ENCODE results near the gene KDM6A.
"Not testable (repeated sequence)": the region's sequence is repeated elsewhere in the genome, so short reads cannot be mapped to it uniquely, and the experiment has no call there.

KDM6A gene

DNA sequence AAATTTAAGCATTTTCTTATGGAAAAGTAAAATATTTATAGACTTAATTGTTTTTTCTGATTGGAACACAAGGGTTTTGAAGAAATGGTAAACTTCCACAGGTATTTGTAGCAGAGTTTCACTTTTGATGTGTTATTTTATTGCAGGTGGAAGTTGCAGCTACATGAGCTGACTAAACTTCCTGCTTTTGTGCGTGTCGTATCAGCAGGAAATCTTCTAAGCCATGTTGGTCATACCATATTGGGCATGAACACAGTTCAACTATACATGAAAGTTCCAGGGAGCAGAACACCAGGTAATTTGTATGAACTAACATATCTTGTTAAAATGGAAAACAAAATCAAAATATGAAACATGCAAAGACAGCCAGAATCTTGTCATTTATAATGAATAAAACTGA, 210.3 kb downstream of the KDM6A start:
- no peak for DNase-seq (ENCODE audit: low read depth)

DNA sequence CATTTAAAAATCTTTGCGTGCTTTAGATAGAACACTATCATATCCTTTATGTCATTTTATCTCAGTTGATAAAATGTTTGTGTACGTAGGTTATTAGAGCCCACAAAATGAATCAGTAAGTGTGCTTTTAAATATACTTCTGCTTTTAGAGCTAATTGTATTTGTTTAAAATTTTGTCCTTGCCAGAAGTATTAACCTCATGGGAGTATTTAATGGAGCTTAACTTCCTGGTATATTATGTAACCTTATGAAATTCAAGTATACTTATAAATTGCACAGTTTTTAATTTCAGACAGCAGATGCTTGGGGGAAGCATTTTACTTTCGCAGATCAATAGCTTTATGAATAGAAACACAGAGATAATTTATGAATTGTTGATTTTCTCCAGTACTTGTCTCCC, 237.5 kb downstream of the KDM6A start:
- DNase-seq (ENCODE audit: low read depth), result no peak

DNA sequence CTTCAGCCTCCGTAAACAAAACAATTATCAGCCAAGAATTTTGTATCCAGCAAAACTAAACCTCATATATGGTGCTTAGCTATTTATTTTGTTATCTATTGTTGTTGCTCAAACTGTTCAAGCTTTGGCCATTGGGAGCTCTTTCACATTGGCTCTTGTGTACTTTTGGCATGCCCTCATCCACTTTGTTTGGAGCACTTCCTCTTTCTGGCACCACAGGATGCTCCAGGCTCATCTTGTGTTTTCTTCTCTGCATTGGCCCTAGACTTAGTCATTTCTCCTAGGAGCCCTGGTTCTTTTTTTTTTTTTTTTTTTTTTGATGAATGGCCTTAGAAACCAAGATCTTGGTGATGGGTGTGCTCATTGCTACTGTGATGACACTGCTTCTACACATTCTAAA, 253.2 kb downstream of the KDM6A start:
- no peak for DNase-seq (ENCODE audit: low read depth)

DNA sequence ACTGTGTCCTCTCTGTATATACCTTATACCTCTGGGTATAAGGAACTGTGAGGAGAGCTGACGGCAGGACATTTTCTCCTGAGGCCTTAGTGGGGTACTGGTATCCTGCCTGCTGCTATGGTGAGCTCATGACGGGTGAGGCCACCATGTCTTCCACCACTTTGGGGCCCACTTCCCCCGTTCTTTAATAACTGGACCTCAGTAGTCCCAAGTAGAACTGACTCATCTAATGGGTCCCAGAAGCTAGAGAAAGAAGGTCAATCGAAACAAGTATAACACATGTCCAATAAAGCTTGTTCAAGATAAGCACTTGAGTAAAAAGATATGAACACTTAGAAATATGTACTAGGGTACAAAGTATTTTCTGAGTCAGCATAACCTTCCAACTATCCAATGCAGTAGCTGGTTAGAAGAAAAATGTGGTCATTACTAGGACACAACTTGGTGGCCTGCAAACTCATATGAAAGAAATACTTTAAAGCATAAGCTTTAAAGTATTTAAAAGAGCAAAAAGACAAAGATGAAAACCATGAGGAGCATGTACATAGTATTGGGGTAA, 256.0 kb downstream of the KDM6A start:
- DNase-seq (ENCODE audit: low read depth), result no peak

DNA sequence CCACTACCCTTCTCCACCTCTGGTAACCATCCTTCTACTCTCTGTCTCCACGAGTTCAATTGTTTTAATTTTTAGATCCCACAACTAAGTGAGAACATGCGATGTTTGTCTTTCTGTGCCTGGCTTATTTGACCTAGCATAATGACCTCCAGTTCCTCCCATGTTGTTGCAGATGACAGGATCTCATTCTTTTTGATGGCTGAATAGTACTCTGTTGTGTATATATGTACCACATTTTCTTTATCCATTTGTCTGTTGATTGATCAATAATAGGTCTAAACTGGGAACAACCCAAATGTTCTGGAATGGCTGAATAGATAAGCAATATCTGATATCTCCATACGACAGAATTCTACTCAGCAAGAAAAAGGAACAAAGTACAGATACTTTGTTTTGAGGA, 260.5 kb downstream of the KDM6A start:
- no peak for DNase-seq (ENCODE audit: low read depth)

DNA sequence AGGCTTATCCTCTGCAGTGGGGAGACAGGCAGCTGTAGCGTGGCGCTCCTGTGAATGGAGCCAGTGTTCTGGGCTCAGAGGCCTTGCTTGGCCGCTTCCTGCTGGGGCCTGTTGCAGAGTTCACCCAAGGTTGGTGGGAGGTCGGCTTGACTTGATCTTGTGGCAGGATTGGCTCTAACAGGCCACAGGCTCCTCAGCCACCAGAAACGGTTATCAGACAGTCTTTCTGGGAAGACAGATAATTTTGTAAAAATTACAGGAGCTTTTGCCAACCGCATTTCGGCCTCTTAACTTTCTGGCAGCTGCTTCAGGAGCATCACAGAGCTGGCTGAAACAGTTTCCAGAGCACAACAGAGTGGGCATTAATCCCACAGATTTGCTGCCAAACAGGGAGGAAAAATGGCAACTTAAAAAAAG, 261.3 kb downstream of the KDM6A start:
- no peak for DNase-seq (ENCODE audit: low read depth)

DNA sequence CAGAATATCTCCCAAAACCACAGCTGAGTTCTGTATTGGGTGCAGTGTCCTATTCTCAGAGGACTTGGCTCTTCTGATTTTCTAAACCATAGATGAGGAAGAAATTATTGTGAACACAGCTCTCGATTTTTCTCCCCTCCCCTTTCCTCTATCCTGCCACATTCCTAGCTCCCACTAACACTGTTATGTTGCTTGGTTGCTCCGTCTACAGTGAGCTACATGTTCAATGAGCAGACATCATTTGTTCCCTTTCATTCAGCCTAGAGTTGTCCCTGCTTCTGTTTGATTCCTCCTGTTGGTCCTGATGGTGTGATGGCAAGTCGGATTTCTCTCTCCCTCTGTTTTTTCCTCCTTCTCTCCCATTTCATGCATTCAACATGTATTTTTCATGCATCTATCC, 261.8 kb downstream of the KDM6A start:
- DNase-seq (ENCODE audit: low read depth), result no peak

DNA sequence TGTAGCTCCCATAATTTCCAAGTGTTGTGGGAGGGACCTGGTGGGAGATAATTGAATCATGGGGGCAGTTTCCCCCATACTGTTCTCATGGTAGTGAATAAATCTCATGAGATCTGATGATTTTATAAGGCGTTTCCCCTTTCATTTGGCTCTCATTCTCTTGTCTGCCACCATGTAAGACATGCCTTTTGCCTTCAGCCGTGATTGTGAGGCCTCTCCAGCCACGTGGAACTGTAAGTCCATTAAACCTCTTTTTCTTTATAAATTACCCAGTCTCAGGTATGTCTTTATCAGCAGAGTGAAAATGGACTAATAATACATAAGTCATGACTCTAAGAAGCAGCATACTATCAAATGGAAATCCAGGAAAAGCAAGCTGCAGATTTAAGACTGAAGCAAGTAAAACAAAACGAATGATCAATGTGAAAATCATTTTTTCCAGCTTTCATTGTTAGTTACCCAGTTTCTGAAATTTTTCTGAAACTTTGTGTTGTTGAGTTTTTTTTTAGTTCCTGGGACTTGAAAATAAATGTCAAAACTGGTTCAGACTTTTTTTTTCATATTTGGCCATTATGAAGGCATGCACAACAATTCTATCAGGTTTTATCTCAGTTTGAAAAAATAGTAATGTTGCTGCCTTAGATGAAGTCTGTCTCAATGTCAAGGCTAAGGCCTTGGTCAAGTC, 262.5 kb downstream of the KDM6A start:
- DNase-seq (ENCODE audit: low read depth), result not testable (repeated sequence)

DNA sequence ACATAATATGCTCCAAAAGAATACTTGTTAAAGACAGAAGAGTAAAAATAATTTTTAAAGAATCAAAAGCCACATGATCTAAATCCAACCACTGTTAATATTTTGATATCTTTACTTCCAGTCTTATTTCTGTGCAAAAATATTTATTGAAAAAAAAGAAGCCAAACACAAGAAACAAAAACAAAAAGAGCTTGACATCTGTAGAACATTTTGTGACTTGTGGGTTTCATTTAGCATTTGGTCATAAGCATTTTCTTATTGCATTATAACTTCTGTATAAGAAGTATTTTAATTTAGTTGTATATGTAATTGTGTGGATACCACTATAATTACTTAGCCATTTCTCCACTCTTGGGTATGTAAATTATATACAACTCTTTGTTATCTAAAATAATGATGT, 264.5 kb downstream of the KDM6A start:
- no peak for DNase-seq (ENCODE audit: low read depth)

DNA sequence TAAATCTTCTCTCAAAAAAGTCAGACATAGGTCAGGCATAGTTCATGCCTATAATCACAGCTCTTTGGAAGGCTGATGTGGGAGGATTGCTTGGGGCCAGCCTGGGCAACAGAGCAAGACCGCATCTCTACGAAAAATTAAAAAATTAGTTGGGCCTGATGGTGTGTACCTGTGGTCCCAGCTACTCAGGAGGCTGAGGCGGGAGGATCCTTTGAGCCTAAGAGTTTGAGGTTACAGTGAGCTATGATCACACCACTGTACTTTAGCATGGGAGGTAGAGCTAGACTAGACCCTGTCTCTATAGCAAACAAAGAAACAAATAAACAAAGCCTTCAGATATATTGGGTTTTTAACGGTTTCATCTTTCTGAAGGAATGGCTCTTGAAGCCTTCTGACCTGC, 265.5 kb downstream of the KDM6A start:
- DNase-seq (ENCODE audit: low read depth), result no peak

DNA sequence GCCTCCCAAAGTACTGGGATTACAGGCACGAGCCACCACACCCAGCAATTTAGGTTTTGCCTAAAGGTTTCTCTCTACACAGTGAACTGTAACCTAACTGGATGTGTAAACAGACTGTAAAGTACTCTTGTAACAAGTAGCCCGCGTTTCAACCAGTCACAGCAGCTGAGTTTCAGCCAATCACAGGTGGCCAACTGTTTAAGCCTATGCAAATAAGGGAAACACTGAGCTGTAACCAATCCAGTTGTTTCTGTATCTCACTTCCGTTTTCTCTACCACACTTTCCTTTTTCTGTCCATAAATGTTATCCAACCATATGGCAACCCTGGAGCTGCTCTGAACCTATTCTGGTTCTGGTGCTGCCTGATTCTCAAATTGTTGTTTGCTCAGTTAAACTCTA, 267.8 kb downstream of the KDM6A start:
- DNase-seq (ENCODE audit: low read depth), result no peak

DNA sequence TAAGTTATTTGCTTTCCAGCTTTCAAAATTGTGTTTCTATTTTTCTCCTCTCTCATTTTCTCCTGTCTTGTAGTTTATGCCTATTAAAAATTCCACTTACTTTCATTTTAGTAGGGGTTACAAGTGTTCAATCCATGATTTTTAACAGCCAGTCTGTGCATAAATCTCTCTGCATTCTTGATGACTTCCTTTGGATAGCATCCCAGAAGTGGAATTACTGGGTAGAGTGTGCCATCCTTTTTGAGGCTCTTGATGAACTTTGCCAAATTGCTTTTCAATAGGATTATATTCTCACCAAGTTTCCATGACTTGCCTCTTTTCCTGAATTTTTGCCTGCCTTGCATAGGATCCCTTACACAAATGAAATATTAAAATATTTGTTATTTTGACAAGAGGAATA, 269.2 kb downstream of the KDM6A start:
- DNase-seq (ENCODE audit: low read depth), result no peak

DNA sequence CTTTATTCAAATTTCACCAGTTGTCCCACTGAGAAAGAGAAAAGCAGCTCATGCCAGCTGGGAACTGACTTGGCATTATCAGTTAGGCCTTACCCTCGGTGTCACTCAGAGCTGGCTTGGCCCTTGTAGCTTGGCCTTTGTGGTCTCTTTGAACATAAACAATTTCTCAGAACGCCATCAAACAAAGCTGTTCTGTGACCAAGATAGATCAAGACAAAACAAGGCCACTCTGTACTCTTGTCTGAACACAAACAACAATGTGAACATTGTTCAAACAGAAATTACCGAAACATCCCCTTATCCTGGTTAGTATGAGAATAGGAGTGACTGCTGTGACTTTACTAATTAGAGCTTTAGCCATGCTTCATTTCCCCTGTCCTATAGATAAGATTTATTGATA, 270.5 kb downstream of the KDM6A start:
- DNase-seq (ENCODE audit: low read depth), result no peak

DNA sequence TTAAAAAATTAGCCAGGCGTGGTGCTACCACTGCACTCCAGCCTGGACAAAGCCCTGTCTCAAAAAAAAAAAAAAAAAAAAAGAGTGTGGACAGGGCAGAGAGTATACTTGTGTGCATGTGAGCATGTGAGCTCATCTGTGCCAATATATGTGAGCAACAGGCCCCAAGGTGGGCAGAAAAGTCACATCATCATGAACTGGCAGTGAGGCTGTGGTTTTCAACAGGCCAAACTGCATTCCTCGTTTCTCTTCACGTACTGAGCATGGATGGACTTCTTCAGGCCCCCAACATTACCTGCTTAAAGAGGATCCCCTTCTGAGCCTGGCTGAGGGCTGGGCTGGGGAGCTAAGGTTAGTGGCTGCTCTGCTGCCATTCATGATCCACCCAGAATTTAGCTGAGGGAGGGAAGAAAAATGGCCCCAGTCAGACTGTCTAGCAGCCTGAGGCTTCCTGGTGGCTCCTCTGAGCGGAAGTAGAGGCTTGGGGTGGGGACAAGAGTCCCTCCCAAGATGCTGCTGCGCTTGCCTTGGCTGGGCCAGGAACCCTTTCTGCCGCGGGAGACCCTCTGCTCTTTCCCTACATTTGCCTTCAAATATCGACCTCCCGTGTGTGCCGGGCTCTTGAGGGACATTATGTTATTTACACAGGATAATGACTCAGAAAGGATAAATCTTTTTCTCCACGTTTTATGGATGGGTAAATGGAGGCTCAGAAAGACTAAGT, 272.7 kb downstream of the KDM6A start:
- DNase-seq (ENCODE audit: low read depth), result no peak

DNA sequence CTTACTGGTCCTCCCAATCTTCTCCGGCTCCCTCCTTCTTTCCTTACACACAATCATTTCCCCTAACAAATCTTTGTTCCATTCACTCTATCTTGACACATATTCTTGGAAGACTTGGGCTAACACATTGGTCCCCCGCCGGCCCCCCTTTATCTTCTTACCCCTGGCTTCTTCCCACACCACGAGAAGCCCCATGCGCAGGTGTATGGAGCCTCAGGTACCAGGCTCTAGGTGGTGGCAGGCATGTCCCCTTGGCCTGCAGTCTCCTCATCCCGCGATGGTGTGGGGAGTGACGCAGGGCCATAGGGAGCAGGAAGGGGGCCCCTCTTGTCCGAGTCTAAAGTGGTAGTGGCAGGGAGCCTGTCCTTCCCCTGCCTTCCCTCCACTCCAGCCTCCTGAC, 277.8 kb downstream of the KDM6A start:
- DNase-seq (ENCODE audit: low read depth), result no peak

DNA sequence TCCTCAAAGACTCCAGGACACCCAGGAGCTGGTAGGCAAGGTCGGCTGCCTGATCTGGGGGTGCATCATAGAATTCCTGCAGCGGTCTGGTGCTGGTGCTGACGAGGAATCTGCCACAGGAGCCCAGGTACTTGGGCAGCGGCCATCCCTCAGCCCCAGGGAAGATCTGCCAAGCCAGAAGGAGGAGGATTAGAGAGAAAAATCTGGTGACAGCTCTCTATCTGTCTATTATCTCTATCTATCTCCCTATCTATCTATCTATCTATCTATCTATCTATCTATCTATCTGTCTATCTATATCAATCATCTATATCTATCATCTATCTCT, 281.0 kb downstream of the KDM6A start:
- no peak for DNase-seq (ENCODE audit: low read depth)

DNA sequence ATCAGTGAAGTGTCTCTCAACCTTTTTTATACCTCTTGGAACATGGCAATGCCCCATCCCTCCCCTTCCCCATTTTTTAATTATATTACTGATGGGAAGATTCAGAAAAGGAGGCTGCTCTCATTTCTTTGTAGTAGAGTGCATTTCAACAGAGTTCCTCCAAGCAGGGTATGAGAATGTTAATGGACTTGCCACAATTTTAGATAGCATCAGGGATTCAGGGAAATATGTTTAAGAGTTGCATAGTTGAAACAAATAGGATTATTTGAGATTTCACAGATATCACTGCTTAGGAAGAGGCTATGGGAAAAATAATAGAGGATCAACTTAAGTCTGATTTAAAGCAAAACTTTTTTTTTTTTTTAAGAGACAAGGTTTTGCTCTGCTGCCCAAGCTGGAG, 281.5 kb downstream of the KDM6A start:
- DNase-seq (ENCODE audit: low read depth), result no peak

DNA sequence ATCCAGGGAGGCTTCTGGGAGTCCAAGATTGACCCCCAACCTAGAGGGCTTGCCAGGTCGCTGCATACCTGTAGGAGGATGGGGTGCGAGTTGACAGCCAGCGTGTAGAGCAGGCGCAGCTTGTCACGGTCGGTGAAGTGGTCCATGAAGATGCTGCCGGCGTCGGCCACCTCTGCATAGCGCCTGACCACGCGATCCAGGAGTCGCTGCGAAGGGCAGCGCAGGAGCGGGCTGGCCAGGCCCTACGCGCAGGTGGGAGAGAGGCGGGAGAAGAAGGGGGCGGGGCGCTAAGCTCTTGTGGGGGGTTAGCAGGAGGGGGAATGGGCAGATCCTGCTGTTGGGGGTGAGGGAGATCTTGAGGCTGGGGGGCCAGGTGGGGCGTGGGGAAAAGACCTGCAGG, 284.7 kb downstream of the KDM6A start:
- no peak for DNase-seq (ENCODE audit: low read depth)

Measured in activated T-helper 9 cell treated with anti-CD3 and anti-CD28 coated beads, Interleukin-2, amount 50 U/mL, for 16 hours (primary cell).